Endometrial microvascular endothelial cells (primary cell): ENCODE results near the gene TEAD4. TPM values are rescaled to one million over a fixed set of nuclear protein-coding genes. Genes with fewer than 3 reads are reported as not detected.

Experiments used
- in situ Hi-C: cut with HindIII; loops from 2 replicates; pipeline ENCODE4 v1.10.0; 2017; ENCODE audit warnings: low sequenced_read_pairs, low pct_unique_long_range_greater_than_20kb; ENCODE audit errors: inconsistent ontology term
- total RNA-seq: library from RNA; depleted of rRNA; stranded (reverse); fragments of >200 nt; gene quantifications from one replicate; pipeline ENCODE4 v1.2.3, GENCODE V29; 2015; ENCODE audit errors: inconsistent ontology term

Gene TEAD4
- 78.1 TPM for total RNA-seq

GRCh38 chr12:2959192-2959504 lies at the start of gene TEAD4:
TEAD4 (plus strand) TSS chr12:2959397.
- in situ Hi-C loops = no loop called here

GRCh38 chr12:2912216-2912575 lies 47.0 kb upstream of the TEAD4 start:
- in situ Hi-C loops = no loop called here

GRCh38 chr12:2919249-2919648 lies 39.9 kb upstream of the TEAD4 start:
- in situ Hi-C loops = no loop called here

- in situ Hi-C loops = no loop called here
Observed at GRCh38 chr12:2922329-2922728, 36.9 kb upstream of the TEAD4 start.

GRCh38 chr12:2923057-2923456 lies 36.1 kb upstream of the TEAD4 start:
- in situ Hi-C loops = no loop called here

- in situ Hi-C loops = no loop called here
Observed at GRCh38 chr12:2924019-2924418, 35.2 kb upstream of the TEAD4 start.

- in situ Hi-C loops = no loop called here
Observed at GRCh38 chr12:2925322-2925995, 33.7 kb upstream of the TEAD4 start.

- in situ Hi-C loops = no loop called here
Observed at GRCh38 chr12:2930865-2931264, 28.3 kb upstream of the TEAD4 start.

- in situ Hi-C loops = no loop called here
Observed at GRCh38 chr12:2933586-2933985, 25.6 kb upstream of the TEAD4 start.

GRCh38 chr12:2934371-2934770 lies 24.8 kb upstream of the TEAD4 start:
- in situ Hi-C loops = no loop called here

- in situ Hi-C loops = no loop called here
Observed at GRCh38 chr12:2936301-2936700, 22.9 kb upstream of the TEAD4 start.

GRCh38 chr12:2937500-2937899 lies 21.7 kb upstream of the TEAD4 start:
- in situ Hi-C loops = no loop called here

- in situ Hi-C loops = no loop called here
Observed at GRCh38 chr12:2939191-2939590, 20.0 kb upstream of the TEAD4 start.

- in situ Hi-C loops = no loop called here
Observed at GRCh38 chr12:2940564-2940963, 18.6 kb upstream of the TEAD4 start.

GRCh38 chr12:2941524-2941923 lies 17.7 kb upstream of the TEAD4 start:
- in situ Hi-C loops = no loop called here

- in situ Hi-C loops = no loop called here
Observed at GRCh38 chr12:2944401-2945047, 14.7 kb upstream of the TEAD4 start.

- in situ Hi-C loops = no loop called here
Observed at GRCh38 chr12:2949411-2949810, 9.8 kb upstream of the TEAD4 start.

GRCh38 chr12:2955888-2956287 lies 3.3 kb upstream of the TEAD4 start:
- in situ Hi-C loops = no loop called here

- in situ Hi-C loops = no loop called here
Observed at GRCh38 chr12:2957816-2958431, 1.3 kb upstream of the TEAD4 start.

- in situ Hi-C loops = no loop called here
Observed at GRCh38 chr12:2958432-2959191, 585 bp upstream of the TEAD4 start.
